Tibial nerve (tissue), 4 donors: Measurements from ENCODE around the gene SLC25A22. TPM values are rescaled to one million over a fixed set of nuclear protein-coding genes. Genes with fewer than 3 reads are reported as not detected.

ENCODE experiments used
- DNase-seq, 2 donors: peaks; one replicate each; pipeline ENCODE4 v3.0.0-alpha.2; 2019; ENCODE audit warnings: low spot score in 2 of 2
- H3K27ac ChIP-seq, 4 donors: fragments of 200-600 bp; sonication (generic) in 3 of 4; one replicate each; pipeline ENCODE4 v1.5.1; 2017 to 2019; ENCODE audit warnings: mild to moderate bottlenecking in 1 of 4
- H3K27me3 ChIP-seq, 2 donors: fragments of 200-600 bp; sonication (generic) in 1 of 2; one replicate each; pipeline versions ENCODE4 v1.5.1 to v1.6.0; 2017 to 2019
- H3K36me3 ChIP-seq, 3 donors: fragments of 200-600 bp; sonication (generic); one replicate each; pipeline ENCODE4 v1.5.1; 2018 to 2019
- H3K4me1 ChIP-seq, 4 donors: fragments of 200-600 bp; sonication (generic) in 3 of 4; one replicate each; pipeline ENCODE4 v1.5.1; 2017 to 2019
- H3K4me3 ChIP-seq, 4 donors: fragments of 200-600 bp; sonication (generic) in 3 of 4; one replicate each; pipeline ENCODE4 v1.5.1; 2017 to 2019; ENCODE audit warnings: mild to moderate bottlenecking in 1 of 4, moderate library complexity in 1 of 4
- H3K9me3 ChIP-seq, 4 donors: fragments of 200-600 bp; sonication (generic) in 3 of 4; one replicate each; pipeline ENCODE4 v1.5.1; 2017 to 2019
- CTCF ChIP-seq, 5 experiments: fragments of 200-600 bp in 3 of 5; fragments of 450-650 bp in 2 of 5; sonication (generic) in 3 of 5; IDR thresholded peaks; one replicate each; pipeline ENCODE4 v1.5.1; 2016 to 2019; ENCODE audit warnings: antibody characterized with exemption in 5 of 5, mild to moderate bottlenecking in 3 of 5, moderate library complexity in 2 of 5
- EP300 ChIP-seq, 2 donors: sonication (generic); formaldehyde crosslinking; IDR thresholded peaks; one replicate each; pipeline ENCODE4 v1.6.1; 2017; ENCODE audit warnings: antibody characterized with exemption in 2 of 2, mild to moderate bottlenecking in 1 of 2
- POLR2A ChIP-seq, 2 donors: fragments of 450-650 bp; IDR thresholded peaks; one replicate each; pipeline ENCODE4 v1.6.1; 2017; ENCODE audit warnings: antibody characterized with exemption in 2 of 2, mild to moderate bottlenecking in 2 of 2, moderate library complexity in 2 of 2
- WGBS, 2 donors: methylation state at CpG; one replicate each; pipeline ENCODE4 v1.1.5; 2018; 5-methylcytosine and 5-hydroxymethylcytosine counted together
- total RNA-seq, 4 donors: library from RNA; depleted of rRNA; stranded (reverse); fragments of >200 nt; gene quantifications; one replicate each; pipeline ENCODE4 v1.1.0, GENCODE V29; 2016

Gene SLC25A22
- total RNA-seq, 4 donors from 2014 or later, result 8.0 to 17.5 (median 10.0) TPM

GRCh38 chr11:844693-845644 lies 46.9 kb upstream of the SLC25A22 start:
- no peaks in the 10 kb centered on the region for H3K9me3 ChIP-seq
- TF ChIP-seq EP300 (IDR thresholded peaks at IDR 0.05), result peak; percentile 79 to 90
- peak in 1 of 2 donors; percentile 19 for TF ChIP-seq POLR2A (IDR thresholded peaks at IDR 0.05)
- peak in 1 of 5 experiments; percentile 13 for TF ChIP-seq CTCF (IDR thresholded peaks at IDR 0.05)
- peaks cover 0 to 15% of the 10 kb centered on the region in 2 donors for H3K27me3 ChIP-seq
- 21 to 26% methylated on average over 9 to 24 of the region's 31 CpGs for WGBS, 2 donors
- H3K36me3 ChIP-seq, result peaks cover 0 to 24% (median 3%) of the 10 kb centered on the region in 3 donors
- peak; percentile 92 to 97 for DNase-seq
- peak overlapping the region; percentile 69 to 95 (median 79) for H3K4me3 ChIP-seq
- peaks cover 0 to 80% (median 62%) of the 10 kb centered on the region in 4 donors for H3K4me1 ChIP-seq
- H3K27ac ChIP-seq, result peak overlapping the region; percentile 92 to 98 (median 94)

- H3K4me1 ChIP-seq, result peaks cover 0 to 81% (median 60%) of the 10 kb centered on the region in 4 donors
These were observed 46.0 kb upstream of the SLC25A22 start for GRCh38 chr11:843818-844692.

GRCh38 chr11:843086-843734 lies 45.1 kb upstream of the SLC25A22 start:
- 1 to 5% methylated on average over 7 to 53 of the region's 53 CpGs for WGBS, 2 donors
- no peak for DNase-seq
- Histone ChIP-seq H3K9me3 (no peaks in the 10 kb centered on the region), H3K4me3 (peak overlapping the region; percentile 69 to 95 (median 79)), H3K4me1 (peaks cover 0 to 81% (median 53%) of the 10 kb centered on the region in 4 donors), H3K27me3 (peaks cover 0 to 4% of the 10 kb centered on the region in 2 donors), H3K36me3 (peaks cover 0 to 41% (median 7%) of the 10 kb centered on the region in 3 donors), H3K27ac (peak overlapping the region; percentile 92 to 98 (median 94))
- TF ChIP-seq POLR2A (IDR thresholded peaks at IDR 0.05), result no peak
- TF ChIP-seq EP300 (IDR thresholded peaks at IDR 0.05), result no peak
- TF ChIP-seq CTCF (IDR thresholded peaks at IDR 0.05), result no peak

More at GRCh38 chr11:843818-844692, 46.0 kb upstream of the SLC25A22 start:
- Histone ChIP-seq H3K27me3 (peaks cover 0 to 13% of the 10 kb centered on the region in 2 donors), H3K27ac (peak overlapping the region; percentile 92 to 98 (median 94)), H3K9me3 (no peaks in the 10 kb centered on the region), H3K36me3 (peaks cover 0 to 33% (median 7%) of the 10 kb centered on the region in 3 donors), H3K4me3 (peak overlapping the region; percentile 69 to 95 (median 79))
- peak; percentile 92 to 97 for DNase-seq
- WGBS, 2 donors, result 2% methylated on average over 13 to 18 of the region's 25 CpGs
- TF ChIP-seq EP300 (IDR thresholded peaks at IDR 0.05) (peak; percentile 65 to 98), CTCF (IDR thresholded peaks at IDR 0.05) (peak in 1 of 5 experiments; percentile 12), POLR2A (IDR thresholded peaks at IDR 0.05) (peak; percentile 26 to 70)

- H3K4me1 ChIP-seq, result peaks cover 0 to 77% (median 48%) of the 10 kb centered on the region in 4 donors
- WGBS, 2 donors, result 0 to 1% methylated on average over 1 to 51 of the region's 87 CpGs
These were observed 44.4 kb upstream of the SLC25A22 start, which contains the start of the genes POLR2L and TSPAN4 for GRCh38 chr11:842370-843002. POLR2L (minus strand) TSS chr11:842529; CDS start chr11:842508, 21 bp downstream. TSPAN4 (plus strand) TSS chr11:842852; CDS start chr11:850305, 7,453 bp downstream.

More at GRCh38 chr11:842370-843002, 44.4 kb upstream of the SLC25A22 start, which contains the start of the genes POLR2L and TSPAN4:
- Histone ChIP-seq H3K9me3 (no peaks in the 10 kb centered on the region), H3K27me3 (no peaks in the 10 kb centered on the region), H3K4me3 (peak within 1 kb of the TSS; percentile 69 to 95 (median 79)), H3K27ac (peak within 1 kb of the TSS; percentile 92 to 98 (median 94)), H3K36me3 (peaks cover 0 to 43% (median 7%) of the 10 kb centered on the region in 3 donors)
- DNase-seq, result peak; percentile 77 to 88
- peak in 2 of 5 experiments; percentile 73 to 87 for TF ChIP-seq CTCF (IDR thresholded peaks at IDR 0.05)
- TF ChIP-seq POLR2A (IDR thresholded peaks at IDR 0.05), result peak; percentile 49 to 88
- peak in 1 of 2 donors; percentile 91 for TF ChIP-seq EP300 (IDR thresholded peaks at IDR 0.05)
